RWPE1 (cell line): ENCODE measurements around the gene FALEC.
A peak's percentile ranks its signal among the peaks of the same experiment; 100 is the strongest.

ENCODE experiments used
- CTCF ChIA-PET: fragments of 350-600 bp; sonication (Branson Sonifier 250); formaldehyde crosslinking; extraction: SDS; loops from one replicate; lab custom pipeline; 2021; lab: Yijun Ruan, JAX
- POLR2A ChIA-PET: fragments of 400-600 bp; formaldehyde crosslinking; extraction: SDS; loops from one replicate; lab custom pipeline; 2020; ENCODE audit warnings: antibody characterized with exemption; ENCODE audit not compliant: low non-redundant PET; lab: Yijun Ruan, JAX
- DNase-seq: peaks from one replicate; pipeline ENCODE4 v3.0.0; 2012; ENCODE audit warnings: low spot score
- H3K27ac ChIP-seq: fragments of 450-650 bp; 2 replicates; pipeline ENCODE4 v1.5.1; 2017
- CTCF ChIP-seq: fragments of 450-650 bp; conservative IDR thresholded peaks from 2 replicates; pipeline ENCODE4 v1.5.1; 2017; ENCODE audit warnings: low read depth, mild to moderate bottlenecking

Gene FALEC

DNA sequence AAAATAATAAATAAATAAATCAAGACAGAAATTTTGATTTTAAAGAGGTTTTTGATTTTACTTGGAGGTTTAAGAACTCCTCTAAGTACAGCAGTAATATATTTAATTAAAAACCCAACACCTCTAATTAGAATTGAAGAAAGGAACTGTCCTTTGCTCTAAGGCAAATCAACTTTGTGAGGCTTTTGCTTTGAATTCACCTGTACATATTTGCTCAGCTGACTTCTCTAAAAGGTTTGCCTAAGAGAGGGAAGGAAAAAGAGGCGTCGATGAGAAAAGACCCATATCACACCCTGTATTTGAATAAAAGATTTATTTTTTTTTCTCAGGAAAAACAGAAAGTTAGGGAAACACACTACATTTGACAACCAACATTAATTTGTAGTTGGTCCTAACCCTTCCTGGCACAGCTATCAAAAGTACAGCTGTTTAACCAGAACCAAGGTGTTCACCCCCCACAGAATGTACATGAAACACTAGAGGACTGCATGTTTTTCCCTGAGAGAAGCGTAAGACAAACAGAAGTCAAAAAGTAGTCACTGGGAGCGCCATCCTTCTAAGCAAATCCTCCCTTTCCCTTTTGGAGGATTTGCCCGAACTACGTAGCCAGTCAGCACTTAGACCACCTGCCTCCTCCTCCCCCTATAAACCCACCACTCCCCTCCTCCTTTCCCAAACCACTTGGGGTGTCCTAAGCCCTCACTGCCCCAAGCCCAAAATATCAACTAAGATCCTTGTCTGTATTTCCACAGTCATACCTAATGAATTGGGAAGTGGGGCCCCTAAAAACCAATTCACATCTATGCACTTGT is 58.9 kb downstream of the FALEC start:
- TF ChIP-seq CTCF = no peak
- H3K27ac ChIP-seq = peak overlapping the region; percentile 88
- ChIA-PET CTCF (interaction anchor here (0.7 to 2.0 kb wide), 3 partner anchors 14 to 88 kb away, joined by 3 to 11 read pairs (median 4); no protein-coding TSS in a partner anchor), POLR2A (interaction anchor here (0.6 kb wide), 1 partner anchor 254 kb away, joined by 3 read pairs; no protein-coding TSS in a partner anchor)
- no peak for DNase-seq

DNA sequence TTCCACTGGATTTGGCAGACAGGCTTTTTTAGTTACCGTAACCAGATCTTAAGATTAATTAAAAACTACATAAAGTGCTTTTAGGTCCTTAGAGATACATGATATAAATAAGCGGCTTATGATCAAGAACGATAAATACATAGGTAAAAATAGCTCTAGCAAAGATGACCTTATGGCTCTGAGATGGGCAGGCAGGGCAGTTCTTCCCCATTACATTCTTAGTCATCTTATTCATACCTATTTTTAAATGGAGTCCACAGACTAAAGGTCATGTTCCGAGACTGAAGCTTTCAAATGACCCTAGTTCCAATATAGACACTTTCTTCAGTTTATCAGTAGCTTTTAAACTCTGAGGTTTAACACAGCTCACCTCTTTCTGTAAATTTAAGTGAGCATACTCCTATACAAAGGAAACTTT is 59.5 kb downstream of the FALEC start:
- peak overlapping the region; percentile 88 for H3K27ac ChIP-seq
- no peak for DNase-seq
- ChIA-PET CTCF (interaction anchor here (0.7 to 2.0 kb wide), 2 partner anchors 14 to 87 kb away, joined by 3 to 11 read pairs; no protein-coding TSS in a partner anchor), POLR2A (interaction anchor here (1.0 kb wide), 1 partner anchor 11 kb away, joined by 3 read pairs; no protein-coding TSS in a partner anchor)
- TF ChIP-seq CTCF = no peak

- no peak overlapping the region for H3K27ac ChIP-seq
- POLR2A ChIA-PET = interaction anchor here (1.0 kb wide), 1 partner anchor 11 kb away, joined by 3 read pairs; no protein-coding TSS in a partner anchor
- no peak for TF ChIP-seq CTCF
- no peak for DNase-seq
- CTCF ChIA-PET = interaction anchor here (0.7 to 2.0 kb wide), 2 partner anchors 15 to 86 kb away, joined by 3 to 11 read pairs; no protein-coding TSS in a partner anchor
These were observed 60.2 kb downstream of the FALEC start for GRCh38 chr1:150575518-150576366.

GRCh38 chr1:150576367-150576711 is 60.8 kb downstream of the FALEC start:
- no peak for DNase-seq
- ChIA-PET CTCF (interaction anchor here (0.5 kb wide), 1 partner anchor 16 kb away, joined by 3 read pairs; no protein-coding TSS in a partner anchor), POLR2A (no interaction called here)
- no peak overlapping the region for H3K27ac ChIP-seq
- no peak for TF ChIP-seq CTCF

DNA sequence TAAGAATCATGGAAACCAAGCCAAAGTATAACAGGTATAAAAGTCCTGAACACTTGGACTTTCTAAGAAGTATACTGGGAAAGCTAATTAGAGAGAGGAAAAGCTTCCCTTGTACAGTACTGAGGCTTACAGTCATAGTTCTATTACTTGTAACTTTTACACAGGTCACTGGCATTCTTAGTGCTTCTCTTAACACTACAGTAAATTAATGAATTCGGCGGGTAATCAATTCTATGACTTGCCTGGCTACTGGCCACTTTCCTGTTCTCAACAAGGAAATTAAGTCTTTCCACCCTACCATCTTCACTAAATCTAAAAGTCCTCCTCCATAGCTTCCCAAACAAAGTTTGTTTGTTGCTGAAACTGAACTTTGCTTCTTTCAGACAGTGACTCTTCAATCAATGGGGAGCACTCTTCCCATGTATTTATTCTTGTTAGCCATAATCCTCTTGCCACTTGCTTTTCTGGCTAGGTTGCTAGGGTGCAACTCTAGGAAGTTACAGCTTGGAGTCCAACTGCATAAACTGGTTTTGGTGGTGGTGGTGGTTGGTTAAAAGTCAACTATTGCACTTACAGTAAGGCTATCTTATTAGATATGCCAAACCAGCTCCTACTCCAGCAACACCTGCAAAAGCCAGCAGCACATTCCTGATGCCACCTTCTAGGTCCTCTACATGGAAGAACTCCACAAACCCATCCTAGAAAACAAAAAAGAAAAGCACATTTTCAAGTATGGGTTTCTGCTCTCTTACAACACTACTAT is 61.4 kb downstream of the FALEC start:
- TF ChIP-seq CTCF = no peak
- no peak overlapping the region for H3K27ac ChIP-seq
- ChIA-PET CTCF (interaction anchor here (0.5 kb wide), 1 partner anchor 16 kb away, joined by 3 read pairs; no protein-coding TSS in a partner anchor), POLR2A (interaction anchor here (0.5 kb wide), 1 partner anchor 345 kb away, joined by 3 read pairs; no protein-coding TSS in a partner anchor)
- no peak for DNase-seq
